ENCODE data around the gene SLC5A4. TPM values are rescaled to one million over a fixed set of nuclear protein-coding genes. Genes with fewer than 3 reads are reported as not detected.

The SLC5A4 gene
- total and polyA plus RNA-seq, 2 of the 4 experiments (the other 2 are of a cell fraction), result 0.10 to 0.18 TPM

GRCh38 chr22:32216911-32217310, 38.2 kb downstream of the SLC5A4 start:
- Histone ChIP-seq H4K20me1 (ENCODE audit: insufficient read depth, low read length) (no peaks in the 10 kb centered on the region), H3K36me3 (ENCODE audit: control insufficient read depth, insufficient read depth, low read length) (no peaks in the 10 kb centered on the region), H3K4me2 (ENCODE audit: low read depth, low read length) (no peak overlapping the region), H3K4me3 (ENCODE audit: insufficient read depth, low read depth, low read length) (no peak overlapping the region), H2AFZ (replicated peaks; ENCODE audit: low read length, poor library complexity) (no peak overlapping the region), H3K4ac (ENCODE audit: low read depth, low read length) (no peak overlapping the region), H3K18ac (ENCODE audit: low read depth, low read length) (no peak overlapping the region), H2BK5ac (ENCODE audit: low read depth, low read length, poor library complexity, severe bottlenecking) (no peak overlapping the region), H3K79me1 (ENCODE audit: low read depth in 1 of 2, low read length in 2 of 2) (no peaks in the 10 kb centered on the region), H3K27me3 (ENCODE audit: control insufficient read depth, insufficient read depth, low read length) (no peaks in the 10 kb centered on the region; the same call in 1 of the 2 replicates), H3K9me3 (ENCODE audit: control insufficient read depth, insufficient read depth, low read length) (no peaks in the 10 kb centered on the region), H2AK9ac (replicated peaks; ENCODE audit: low read depth, low read length, poor library complexity) (no peak overlapping the region), H3K23ac (ENCODE audit: low read depth, low read length) (no peak overlapping the region), H3K27ac (ENCODE audit: insufficient read depth, low read length) (no peak overlapping the region), H4K91ac (ENCODE audit: insufficient read depth, low read depth, low read length) (no peak overlapping the region), H3K9me1 (ENCODE audit: insufficient read depth, low read length) (no peaks in the 10 kb centered on the region), H3K56ac (ENCODE audit: extremely low read depth, insufficient read depth, low read length) (no peak overlapping the region), H3K9ac (ENCODE audit: low read depth, low read length) (no peak overlapping the region), H3K14ac (replicated peaks; ENCODE audit: low read depth, low read length) (no peak overlapping the region), H2BK120ac (ENCODE audit: low read depth, low read length) (no peak overlapping the region), H4K8ac (ENCODE audit: low read depth in 2 of 2, low read length in 2 of 2) (no peak overlapping the region), H2BK20ac (ENCODE audit: low read depth, low read length) (no peak overlapping the region), H3K4me1 (ENCODE audit: control insufficient read depth, insufficient read depth, low read length) (no peaks in the 10 kb centered on the region), H4K5ac (ENCODE audit: low read depth, low read length) (no peak overlapping the region), H2BK15ac (ENCODE audit: low read depth, low read length) (no peak overlapping the region), H2AK5ac (ENCODE audit: low read depth, low read length) (no peak overlapping the region)
- no peak for ATAC-seq (ENCODE audit: low read depth)
- no peak for TF ChIP-seq CEBPB (IDR thresholded peaks at IDR 0.05; ENCODE audit: low read depth, low read length)
- TF ChIP-seq MAZ (IDR thresholded peaks at IDR 0.05; ENCODE audit: borderline replicate concordance, low read depth, low read length), result no peak
- ChIA-PET POLR2A (ENCODE audit: unreplicated experiment) (no interaction called here), CTCF (no interaction called here)
- DNase-seq, result no peak
- intact Hi-C loops (cut with micrococcal nuclease), result no loop called here
- WGBS, 2 experiments (ENCODE audit: extremely low coverage in 2 of 2, insufficient read length in 1 of 2), result no CpG with 5 or more reads among the region's 10 CpGs
- no TSS peak for BruUV-seq (replicated peaks)
- in situ Hi-C loops (cut with MboI; ENCODE audit: low sequenced_read_pairs), result no loop called here
- dilution Hi-C loops (cut with HindIII; ENCODE audit: low sequenced_read_pairs, unreplicated experiment), result no loop called here

Measured in IMR-90 (cell line).